ENCODE results near the gene NAT8. TPM values are rescaled to one million over a fixed set of nuclear protein-coding genes. Genes with fewer than 3 reads are reported as not detected.
"Not testable (repeated sequence)": the region's sequence is repeated elsewhere in the genome, so short reads cannot be mapped to it uniquely, and the experiment has no call there.

The NAT8 gene, protein sequence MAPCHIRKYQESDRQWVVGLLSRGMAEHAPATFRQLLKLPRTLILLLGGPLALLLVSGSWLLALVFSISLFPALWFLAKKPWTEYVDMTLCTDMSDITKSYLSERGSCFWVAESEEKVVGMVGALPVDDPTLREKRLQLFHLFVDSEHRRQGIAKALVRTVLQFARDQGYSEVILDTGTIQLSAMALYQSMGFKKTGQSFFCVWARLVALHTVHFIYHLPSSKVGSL
- polyA plus RNA-seq (ENCODE audit: insufficient read length) = 0.29 TPM

GRCh38 chr2:73642338-73643018 lies at the start of gene NAT8:
NAT8 (minus strand) TSS chr2:73642422; CDS start chr2:73641628, 794 bp downstream.
- no peak for DNase-seq (ENCODE audit: low read depth)

GRCh38 chr2:73690372-73691088 lies 48.3 kb upstream of the NAT8 start:
- DNase-seq (ENCODE audit: low read depth) = not testable (repeated sequence)

- not testable (repeated sequence) for DNase-seq (ENCODE audit: low read depth)
Measured at GRCh38 chr2:73688494-73688893, 46.3 kb upstream of the NAT8 start.

DNA sequence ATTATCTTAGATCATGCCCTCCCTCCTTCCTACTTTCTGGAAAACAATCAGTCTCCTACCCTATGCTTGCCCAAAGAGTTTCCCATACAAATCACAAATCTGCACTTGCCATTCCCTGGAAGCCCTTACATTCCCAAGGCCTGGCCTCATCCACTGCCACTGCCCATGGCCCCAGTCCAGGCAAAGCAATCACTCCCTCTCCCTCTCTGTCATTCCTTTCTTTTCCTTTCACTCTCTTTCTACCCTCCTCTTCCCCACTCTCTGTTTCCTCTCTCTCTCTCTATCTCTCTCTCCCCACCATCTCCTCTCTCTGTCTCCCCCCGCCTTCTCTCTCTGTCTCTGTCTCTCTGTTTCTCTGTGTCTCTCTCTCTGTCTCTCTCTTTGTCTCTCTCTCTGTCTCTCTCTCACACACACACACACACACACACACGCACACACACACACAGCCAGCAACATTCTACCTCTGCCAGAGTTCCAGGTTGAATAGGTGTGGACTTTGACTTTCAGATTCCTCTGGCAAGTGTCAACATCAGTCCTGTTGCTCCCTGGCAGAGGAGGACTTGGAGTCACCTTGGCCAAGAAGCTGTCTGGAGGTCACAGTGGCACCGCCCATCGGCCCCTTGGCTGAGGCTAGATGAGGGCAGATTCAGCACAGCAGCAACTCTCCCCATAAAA lies 43.7 kb upstream of the NAT8 start:
- DNase-seq (ENCODE audit: low read depth) = no peak

- not testable (repeated sequence) for DNase-seq (ENCODE audit: low read depth)
Measured at GRCh38 chr2:73684905-73685304, 42.7 kb upstream of the NAT8 start.

DNA sequence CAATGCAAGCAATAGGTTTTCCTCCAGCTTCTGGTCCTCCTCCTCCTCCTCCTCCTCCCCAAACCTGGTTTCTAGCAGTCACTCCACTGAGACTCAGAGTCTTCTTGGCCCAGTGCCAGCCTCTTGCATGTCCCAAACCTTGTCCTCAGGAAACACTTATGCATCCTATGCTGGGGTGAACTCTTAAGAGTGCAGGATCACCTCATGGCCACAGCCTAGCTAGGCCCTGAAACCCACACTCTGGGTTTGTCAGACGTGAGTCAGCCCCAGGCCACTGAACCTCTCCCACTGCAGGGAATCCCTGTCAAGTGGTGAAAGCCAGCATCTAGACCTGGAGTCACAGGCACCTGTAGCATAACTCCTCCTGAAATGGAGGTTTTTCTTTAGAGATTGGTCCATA lies 42.1 kb upstream of the NAT8 start:
- not testable (repeated sequence) for DNase-seq (ENCODE audit: low read depth)

GRCh38 chr2:73679951-73680571 lies 37.8 kb upstream of the NAT8 start:
- DNase-seq (ENCODE audit: low read depth) = not testable (repeated sequence)

- not testable (repeated sequence) for DNase-seq (ENCODE audit: low read depth)
Measured at GRCh38 chr2:73679237-73679636, 37.0 kb upstream of the NAT8 start.

- DNase-seq (ENCODE audit: low read depth) = not testable (repeated sequence)
Measured at GRCh38 chr2:73678008-73678407, 35.8 kb upstream of the NAT8 start.

DNA sequence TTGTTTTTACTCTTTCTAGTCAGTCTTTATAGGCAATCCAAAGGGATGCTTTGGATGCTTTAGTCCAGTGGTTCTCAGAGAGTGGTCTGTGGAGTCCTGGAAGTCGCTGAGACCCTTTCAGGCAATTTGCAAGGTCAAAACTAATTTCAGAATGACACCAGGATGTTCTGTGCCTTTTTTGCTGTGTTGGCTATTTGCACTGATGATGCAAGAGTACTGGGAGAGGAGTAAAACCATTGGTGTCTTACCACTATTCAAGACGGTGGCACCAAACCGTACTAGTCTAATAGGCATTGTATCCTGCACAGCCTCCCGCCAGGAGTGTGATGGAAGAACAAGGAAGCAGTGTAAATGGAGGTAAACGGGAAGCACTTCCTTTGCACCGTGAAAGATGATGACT lies 34.0 kb upstream of the NAT8 start:
- not testable (repeated sequence) for DNase-seq (ENCODE audit: low read depth)

DNA sequence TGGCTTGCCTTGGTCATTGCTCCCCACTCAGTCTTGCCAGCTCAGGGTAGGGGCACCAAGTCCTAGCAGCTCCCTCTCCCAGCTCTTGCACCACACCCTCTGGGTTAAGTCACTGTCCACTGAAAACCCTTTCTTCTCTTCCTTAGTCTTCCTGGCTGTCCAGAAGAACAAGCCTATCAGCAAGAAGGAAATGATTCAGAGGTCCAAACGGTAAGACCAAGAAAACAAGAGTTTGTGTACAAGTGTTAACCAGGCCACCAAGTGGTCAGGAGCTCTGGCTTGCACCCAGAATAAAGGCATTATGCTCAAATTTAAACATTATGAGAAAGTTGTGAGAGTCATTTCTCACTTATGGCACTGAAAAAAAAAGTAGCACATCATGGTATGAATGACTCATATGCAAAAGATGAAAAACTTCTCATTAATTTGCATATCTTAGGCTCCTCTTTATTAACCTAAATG lies 32.5 kb upstream of the NAT8 start:
- not testable (repeated sequence) for DNase-seq (ENCODE audit: low read depth)

DNA sequence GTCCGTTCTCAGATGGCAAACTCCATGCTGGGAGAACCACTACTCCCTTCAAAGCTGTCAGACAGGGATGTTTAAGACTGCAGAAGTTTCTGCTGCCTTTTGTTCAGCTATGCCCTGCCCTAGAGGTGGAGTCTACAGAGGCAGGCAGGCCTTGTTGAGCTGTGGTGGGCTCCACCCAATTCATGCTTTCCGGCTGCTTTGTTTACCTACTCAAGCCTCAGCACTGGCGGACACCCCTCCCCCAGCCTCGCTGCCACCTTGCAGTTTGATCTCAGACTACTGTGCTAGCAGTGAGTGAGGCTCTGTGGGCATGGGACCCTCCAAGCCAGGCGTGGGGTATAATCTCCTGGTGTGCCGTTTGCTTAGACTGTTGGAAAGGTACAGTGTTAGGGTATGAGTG lies 27.8 kb upstream of the NAT8 start:
- DNase-seq (ENCODE audit: low read depth) = not testable (repeated sequence)

DNA sequence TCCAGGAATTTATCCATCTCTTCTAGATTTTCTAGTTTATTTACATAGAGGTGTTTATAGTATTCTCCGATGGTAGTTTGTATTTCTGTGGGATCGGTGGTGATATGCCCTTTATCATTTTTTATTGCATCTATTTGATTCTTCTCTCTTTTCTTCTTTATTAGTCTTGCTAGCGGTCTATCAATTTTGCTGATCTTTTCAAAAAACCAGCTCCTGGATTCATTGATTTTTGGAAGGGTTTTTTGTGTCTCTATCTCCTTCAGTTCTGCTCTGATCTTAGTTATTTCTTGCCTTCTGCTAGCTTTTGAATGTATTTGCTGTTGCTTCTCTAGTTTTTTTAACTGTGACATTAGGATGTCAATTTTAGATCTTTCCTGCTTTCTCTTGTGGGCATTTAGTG lies 25.0 kb upstream of the NAT8 start:
- not testable (repeated sequence) for DNase-seq (ENCODE audit: low read depth)

- no peak for DNase-seq (ENCODE audit: low read depth)
Measured at GRCh38 chr2:73654175-73654574, 12.0 kb upstream of the NAT8 start.

GRCh38 chr2:73652348-73652747 lies 10.1 kb upstream of the NAT8 start:
- no peak for DNase-seq (ENCODE audit: low read depth)

DNA sequence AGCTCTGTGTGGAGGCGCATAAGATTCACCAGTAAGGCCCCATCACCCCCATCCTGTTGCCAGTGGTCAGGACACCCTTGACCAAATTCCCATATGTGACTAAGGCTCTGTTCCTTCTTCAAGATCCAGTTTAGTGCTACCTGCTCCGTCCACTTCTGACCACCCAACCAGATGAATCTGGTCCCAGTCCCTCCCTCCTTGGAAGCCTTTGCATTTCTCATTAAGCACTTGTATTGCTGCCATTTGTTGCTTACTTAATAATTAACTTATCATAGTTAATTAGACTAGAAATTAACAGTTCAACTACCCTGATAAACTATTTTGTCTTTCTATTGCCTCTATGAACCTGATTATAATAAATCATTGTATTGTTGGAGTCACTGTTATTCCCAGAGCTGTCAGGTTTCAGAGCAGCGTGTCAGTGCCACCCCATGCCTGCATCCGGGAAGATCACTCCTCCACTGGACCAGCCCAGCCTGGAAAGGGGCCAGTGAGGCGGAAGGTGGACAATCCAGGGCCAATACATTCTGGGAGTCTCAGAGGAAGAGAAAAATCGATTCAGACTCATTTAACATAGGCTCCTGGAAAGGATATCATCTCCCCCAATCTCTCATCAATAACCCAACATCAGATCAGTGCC lies 9.5 kb upstream of the NAT8 start:
- DNase-seq (ENCODE audit: low read depth) = no peak

- not testable (repeated sequence) for DNase-seq (ENCODE audit: low read depth)
Measured at GRCh38 chr2:73647690-73648089, 5.5 kb upstream of the NAT8 start.

- no peak for DNase-seq (ENCODE audit: low read depth)
Measured at GRCh38 chr2:73641767-73642062, 507 bp downstream of the NAT8 start.

- DNase-seq (ENCODE audit: low read depth) = no peak
Measured at GRCh38 chr2:73640946-73641766, 1.1 kb downstream of the NAT8 start.

GRCh38 chr2:73640511-73640911 lies 1.7 kb downstream of the NAT8 start:
- no peak for DNase-seq (ENCODE audit: low read depth)

Measured in forelimb muscle (tissue), 1 donor.